Germinal center (tissue), 1 donor: ENCODE results near the gene CRK.
"Not testable (repeated sequence)": the region's sequence is repeated elsewhere in the genome, so short reads cannot be mapped to it uniquely, and the experiment has no call there.

Experiments used
- DNase-seq: peaks from one replicate; pipeline ENCODE4 v3.0.0; 2012; ENCODE audit warnings: mixed read lengths, low spot score

CRK gene

GRCh38 chr17:1423456-1424135 is 32.4 kb downstream of the CRK start:
- DNase-seq = no peak

- no peak for DNase-seq
These were observed 33.1 kb downstream of the CRK start for GRCh38 chr17:1422885-1423284.

- DNase-seq = no peak
These were observed 34.6 kb downstream of the CRK start for GRCh38 chr17:1421470-1421869.

GRCh38 chr17:1420981-1421380 is 35.1 kb downstream of the CRK start:
- no peak for DNase-seq

- no peak for DNase-seq
These were observed 35.9 kb downstream of the CRK start for GRCh38 chr17:1420163-1420562.

- not testable (repeated sequence) for DNase-seq
These were observed 37.6 kb downstream of the CRK start for GRCh38 chr17:1418476-1418875.

- DNase-seq = no peak
These were observed 39.6 kb downstream of the CRK start for GRCh38 chr17:1416414-1416813.

- DNase-seq = no peak
These were observed 41.4 kb downstream of the CRK start for GRCh38 chr17:1414634-1415033.

GRCh38 chr17:1414001-1414574 is 41.9 kb downstream of the CRK start:
- no peak for DNase-seq

GRCh38 chr17:1413281-1413791 is 42.7 kb downstream of the CRK start:
- no peak for DNase-seq

GRCh38 chr17:1412185-1413110 is 43.6 kb downstream of the CRK start:
- no peak for DNase-seq

- DNase-seq = no peak
These were observed 53.8 kb downstream of the CRK start for GRCh38 chr17:1402262-1402586.

GRCh38 chr17:1399679-1400512 is 56.1 kb downstream of the CRK start, which contains the start of gene YWHAE:
Gene YWHAE, minus strand, starts transcription at chr17:1400222. Its CDS starts 112 bp downstream, at chr17:1400110.
- peak; percentile 91 for DNase-seq

- DNase-seq = no peak
These were observed 56.9 kb downstream of the CRK start for GRCh38 chr17:1398931-1399678.

GRCh38 chr17:1398028-1398427 is 58.0 kb downstream of the CRK start:
- no peak for DNase-seq

GRCh38 chr17:1395876-1396665 is 60.0 kb downstream of the CRK start:
- not testable (repeated sequence) for DNase-seq

GRCh38 chr17:1391577-1391976 is 64.5 kb downstream of the CRK start:
- DNase-seq = no peak

GRCh38 chr17:1390432-1391367 is 65.3 kb downstream of the CRK start:
- DNase-seq = no peak
